GM19395 (cell line): Measurements from ENCODE around the gene ANKRD31.
"Not testable (repeated sequence)": the region's sequence is repeated elsewhere in the genome, so short reads cannot be mapped to it uniquely, and the experiment has no call there.

ENCODE experiments used
- ATAC-seq: cut with Tn5 transposase; IDR thresholded peaks from one replicate; pipeline ENCODE4 v1.9.1; 2021; ENCODE audit warnings: mild to moderate bottlenecking, moderate library complexity; ENCODE audit not compliant: unreplicated experiment

The ANKRD31 gene

GRCh38 chr5:75161508-75161907, 75.2 kb downstream of the ANKRD31 start:
- not testable (repeated sequence) for ATAC-seq

- no peak for ATAC-seq
These were observed 80.1 kb downstream of the ANKRD31 start for GRCh38 chr5:75156585-75156984.

- ATAC-seq, result no peak
These were observed 83.8 kb downstream of the ANKRD31 start for GRCh38 chr5:75152860-75153259.

GRCh38 chr5:75148051-75148450, 88.6 kb downstream of the ANKRD31 start:
- ATAC-seq, result no peak

GRCh38 chr5:75142566-75143136, 94.0 kb downstream of the ANKRD31 start:
- no peak for ATAC-seq

GRCh38 chr5:75140277-75140676, 96.4 kb downstream of the ANKRD31 start:
- no peak for ATAC-seq

GRCh38 chr5:75138689-75139088, 98.0 kb downstream of the ANKRD31 start:
- no peak for ATAC-seq

- no peak for ATAC-seq
These were observed 105.8 kb downstream of the ANKRD31 start for GRCh38 chr5:75130818-75131349.

GRCh38 chr5:75116856-75117255, 119.8 kb downstream of the ANKRD31 start:
- ATAC-seq, result no peak

- not testable (repeated sequence) for ATAC-seq
These were observed 122.4 kb downstream of the ANKRD31 start for GRCh38 chr5:75114311-75114710.

GRCh38 chr5:75113354-75114113, 123.1 kb downstream of the ANKRD31 start:
- no peak for ATAC-seq

- no peak for ATAC-seq
These were observed 127.6 kb downstream of the ANKRD31 start for GRCh38 chr5:75108931-75109596.

- ATAC-seq, result no peak
These were observed 128.2 kb downstream of the ANKRD31 start for GRCh38 chr5:75108515-75108914.

- not testable (repeated sequence) for ATAC-seq
These were observed 140.7 kb downstream of the ANKRD31 start for GRCh38 chr5:75095956-75096355.

- no peak for ATAC-seq
These were observed 145.1 kb downstream of the ANKRD31 start for GRCh38 chr5:75091597-75091996.

GRCh38 chr5:75089662-75090061, 147.0 kb downstream of the ANKRD31 start:
- ATAC-seq, result no peak

- ATAC-seq, result no peak
These were observed 147.5 kb downstream of the ANKRD31 start for GRCh38 chr5:75089137-75089536.

- no peak for ATAC-seq
These were observed 148.0 kb downstream of the ANKRD31 start for GRCh38 chr5:75088648-75089047.

- no peak for ATAC-seq
These were observed 155.2 kb downstream of the ANKRD31 start for GRCh38 chr5:75081510-75081909.

- not testable (repeated sequence) for ATAC-seq
These were observed 157.3 kb downstream of the ANKRD31 start for GRCh38 chr5:75079346-75079745.

- no peak for ATAC-seq
These were observed 158.7 kb downstream of the ANKRD31 start for GRCh38 chr5:75078027-75078426.

- no peak for ATAC-seq
These were observed 164.6 kb downstream of the ANKRD31 start for GRCh38 chr5:75072061-75072460.
